ENCODE results near the gene CCDC30. TPM values are rescaled to one million over a fixed set of nuclear protein-coding genes. Genes with fewer than 3 reads are reported as not detected.

Gene CCDC30
- polyA plus RNA-seq, 3 donors: 0.95 to 1.5 (median 1.2) TPM

DNA sequence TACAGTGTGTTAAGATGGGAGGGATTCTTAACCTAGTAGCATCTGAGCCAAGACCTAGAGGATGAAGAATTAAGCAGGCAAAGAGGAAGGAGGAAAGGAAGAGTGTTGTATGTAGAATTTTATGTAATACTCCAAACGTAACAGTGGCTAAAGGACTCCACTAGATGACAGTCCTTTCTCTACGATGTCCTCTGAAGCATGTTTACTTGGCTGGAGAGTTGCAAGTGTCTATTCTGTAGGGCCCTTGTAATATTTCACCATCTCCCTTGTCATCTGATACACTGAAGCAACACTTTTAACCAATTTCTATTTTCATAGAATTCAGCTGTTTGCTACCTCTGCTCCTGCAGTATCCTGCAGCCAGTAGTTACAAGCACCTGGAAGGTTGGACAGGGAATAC, 217.0 kb downstream of the CCDC30 start:
- peaks cover 12 to 34% of the 10 kb centered on the region in 2 donors for H3K36me3 ChIP-seq (replicated peaks in 1 of 2; ENCODE audit: control insufficient read depth in 1 of 2, insufficient read depth in 2 of 2, low read length in 2 of 2)
- H3K4me3 ChIP-seq (replicated peaks in 1 of 3; ENCODE audit: low read depth in 2 of 3, low read length in 3 of 3): no peak overlapping the region
- H3K4me2 ChIP-seq (replicated peaks; ENCODE audit: extremely low read depth, low read length, poor library complexity, severe bottlenecking): no peak overlapping the region
- H3K27me3 ChIP-seq (ENCODE audit: control insufficient read depth in 2 of 2, insufficient read depth in 2 of 2, low read length in 2 of 2): no peaks in the 10 kb centered on the region
- Mint-ChIP-seq H3K4me1 (peaks cover 35% of the 10 kb centered on the region), H3K36me3 (peaks cover 27 to 33% of the 10 kb centered on the region in 2 donors), H3K27ac (no peak overlapping the region), H3K9me3 (no peaks in the 10 kb centered on the region), H3K4me3 (no peak overlapping the region), H3K27me3 (ENCODE audit: low read depth in 3 of 3) (no peaks in the 10 kb centered on the region)
- peaks cover 21% of the 10 kb centered on the region for H4K20me1 ChIP-seq (ENCODE audit: insufficient read depth, low read length)
- DNase-seq: no peak
- no peak overlapping the region for H3K27ac ChIP-seq (ENCODE audit: low read depth in 1 of 2, low read length in 2 of 2)
- H3K4me1 ChIP-seq (ENCODE audit: control insufficient read depth in 1 of 2, insufficient read depth in 2 of 2, low read length in 2 of 2): peaks cover 33 to 35% of the 10 kb centered on the region in 2 donors
- H3K9ac ChIP-seq (ENCODE audit: insufficient read depth, low read length, poor library complexity, severe bottlenecking): no peak overlapping the region
- TF ChIP-seq, protein P1, sequence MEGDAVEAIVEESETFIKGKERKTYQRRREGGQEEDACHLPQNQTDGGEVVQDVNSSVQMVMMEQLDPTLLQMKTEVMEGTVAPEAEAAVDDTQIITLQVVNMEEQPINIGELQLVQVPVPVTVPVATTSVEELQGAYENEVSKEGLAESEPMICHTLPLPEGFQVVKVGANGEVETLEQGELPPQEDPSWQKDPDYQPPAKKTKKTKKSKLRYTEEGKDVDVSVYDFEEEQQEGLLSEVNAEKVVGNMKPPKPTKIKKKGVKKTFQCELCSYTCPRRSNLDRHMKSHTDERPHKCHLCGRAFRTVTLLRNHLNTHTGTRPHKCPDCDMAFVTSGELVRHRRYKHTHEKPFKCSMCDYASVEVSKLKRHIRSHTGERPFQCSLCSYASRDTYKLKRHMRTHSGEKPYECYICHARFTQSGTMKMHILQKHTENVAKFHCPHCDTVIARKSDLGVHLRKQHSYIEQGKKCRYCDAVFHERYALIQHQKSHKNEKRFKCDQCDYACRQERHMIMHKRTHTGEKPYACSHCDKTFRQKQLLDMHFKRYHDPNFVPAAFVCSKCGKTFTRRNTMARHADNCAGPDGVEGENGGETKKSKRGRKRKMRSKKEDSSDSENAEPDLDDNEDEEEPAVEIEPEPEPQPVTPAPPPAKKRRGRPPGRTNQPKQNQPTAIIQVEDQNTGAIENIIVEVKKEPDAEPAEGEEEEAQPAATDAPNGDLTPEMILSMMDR (IDR thresholded peaks at IDR 0.05): no peak
- no CpG with 5 or more reads among the region's 2 CpGs for WGBS (ENCODE audit: insufficient coverage)
- intact Hi-C loops (cut with micrococcal nuclease): loop anchor here (5.0 to 10.0 kb wide), 3 partner anchors 165 to 345 kb away; partner anchors contain the start of genes FOXJ3 (in 1 of the 2), PPCS (in 1 of the 2), ZMYND12 (in 1 of the 2) and ZNF691 (in 1 of the 2)
- H2AFZ ChIP-seq (ENCODE audit: insufficient read depth, low read depth, low read length, poor library complexity, severe bottlenecking): peak overlapping the region; percentile 15
- H3K79me2 ChIP-seq (ENCODE audit: insufficient read depth, low read length): peaks cover 32% of the 10 kb centered on the region
- H3K9me3 ChIP-seq (replicated peaks in 1 of 2; ENCODE audit: control insufficient read depth in 1 of 2, insufficient read depth in 1 of 2, low read length in 2 of 2): no peaks in the 10 kb centered on the region

DNA sequence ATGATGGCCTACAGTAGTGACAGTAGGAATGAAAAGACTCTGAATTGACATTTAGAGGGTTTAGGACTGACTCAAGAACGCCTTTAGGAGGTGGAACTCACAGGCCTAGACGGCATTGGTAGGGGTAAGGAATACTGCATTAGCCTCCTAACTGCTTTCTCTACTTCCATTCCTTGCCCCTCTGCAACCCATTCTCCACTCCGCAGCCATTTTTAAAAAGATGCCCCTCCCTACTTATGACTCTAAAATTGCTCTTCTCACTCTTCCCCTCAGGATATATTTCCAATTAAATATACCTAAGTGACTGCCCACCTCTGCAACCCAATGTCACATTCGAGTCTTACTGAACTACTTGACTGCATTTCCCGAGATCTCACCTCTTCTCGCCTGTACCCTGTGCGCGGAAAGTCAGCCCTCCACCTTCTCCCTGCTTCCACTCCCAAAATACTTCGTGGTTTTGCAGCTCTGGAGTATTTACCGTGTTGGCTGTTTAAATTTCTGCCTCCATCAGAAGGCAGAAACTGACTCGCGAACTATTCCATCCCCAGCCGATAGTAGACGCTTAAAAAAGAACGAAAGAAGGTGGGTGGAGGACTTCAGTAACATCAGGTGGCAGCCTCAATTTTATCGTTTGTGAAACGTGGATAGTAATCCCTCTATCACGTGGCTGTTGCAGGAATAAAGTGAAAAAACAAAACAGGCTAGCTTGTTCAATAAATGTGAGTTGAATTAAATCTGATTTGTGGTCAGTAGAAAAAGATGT, 218.0 kb downstream of the CCDC30 start:
- intact Hi-C loops (cut with micrococcal nuclease): loop anchor here (5.0 to 10.0 kb wide), 3 partner anchors 164 to 346 kb away; partner anchors contain the start of genes FOXJ3 (in 1 of the 2), PPCS (in 1 of the 2), ZMYND12 (in 1 of the 2) and ZNF691 (in 1 of the 2)
- peak overlapping the region; percentile 78 to 92 for H3K27ac ChIP-seq (ENCODE audit: low read depth in 1 of 2, low read length in 2 of 2)
- peak overlapping the region; percentile 91 to 97 (median 96) for H3K27ac Mint-ChIP-seq
- H3K36me3 Mint-ChIP-seq: peaks cover 25 to 30% of the 10 kb centered on the region in 2 donors
- H3K4me2 ChIP-seq (replicated peaks; ENCODE audit: extremely low read depth, low read length, poor library complexity, severe bottlenecking): peak overlapping the region; percentile 96
- H3K9me3 ChIP-seq (replicated peaks in 1 of 2; ENCODE audit: control insufficient read depth in 1 of 2, insufficient read depth in 1 of 2, low read length in 2 of 2): no peaks in the 10 kb centered on the region
- H3K27me3 ChIP-seq (ENCODE audit: control insufficient read depth in 2 of 2, insufficient read depth in 2 of 2, low read length in 2 of 2): no peaks in the 10 kb centered on the region
- H2AFZ ChIP-seq (ENCODE audit: insufficient read depth, low read depth, low read length, poor library complexity, severe bottlenecking): peak overlapping the region; percentile 99
- H3K79me2 ChIP-seq (ENCODE audit: insufficient read depth, low read length): peaks cover 42% of the 10 kb centered on the region
- peak overlapping the region; percentile 85 for H3K9ac ChIP-seq (ENCODE audit: insufficient read depth, low read length, poor library complexity, severe bottlenecking)
- TF ChIP-seq, protein P1 (IDR thresholded peaks at IDR 0.05): no peak
- no peaks in the 10 kb centered on the region for H3K27me3 Mint-ChIP-seq (ENCODE audit: low read depth in 3 of 3)
- peaks cover 32% of the 10 kb centered on the region for H4K20me1 ChIP-seq (ENCODE audit: insufficient read depth, low read length)
- peaks cover 5 to 29% of the 10 kb centered on the region in 2 donors for H3K36me3 ChIP-seq (replicated peaks in 1 of 2; ENCODE audit: control insufficient read depth in 1 of 2, insufficient read depth in 2 of 2, low read length in 2 of 2)
- 1% methylated on average over 11 of the region's 18 CpGs for WGBS (ENCODE audit: insufficient coverage)
- H3K9me3 Mint-ChIP-seq: no peaks in the 10 kb centered on the region
- H3K4me1 ChIP-seq (ENCODE audit: control insufficient read depth in 1 of 2, insufficient read depth in 2 of 2, low read length in 2 of 2): peaks cover 36 to 46% of the 10 kb centered on the region in 2 donors
- peak overlapping the region; percentile 91 to 94 for H3K4me3 Mint-ChIP-seq
- peak overlapping the region; percentile 58 to 95 (median 85) for H3K4me3 ChIP-seq (replicated peaks in 1 of 3; ENCODE audit: low read depth in 2 of 3, low read length in 3 of 3)
- peak in 1 of 3 donors; percentile 4 for DNase-seq
- H3K4me1 Mint-ChIP-seq: peaks cover 42% of the 10 kb centered on the region
